Adrenal gland (tissue), 12 donors: ENCODE results near the gene NUP93. TPM values are rescaled to one million over a fixed set of nuclear protein-coding genes. Genes with fewer than 3 reads are reported as not detected.

ENCODE experiments used
- DNase-seq, 7 donors: peaks; one replicate each; pipeline ENCODE4 v3.0.0-alpha.2; 2019 to 2020
- H3K27ac ChIP-seq, 5 donors: fragments of 200-600 bp; sonication (generic) in 4 of 5; 1 replicate in 3 of 5; 2 replicates in 2 of 5; pipeline versions ENCODE4 v1.5.1 to v1.8.0; 2016 to 2020; ENCODE audit warnings: mild to moderate bottlenecking in 1 of 5
- H3K27me3 ChIP-seq: fragments of 200-600 bp; 2 replicates; pipeline ENCODE4 v1.8.0; 2021
- H3K36me3 ChIP-seq, 2 donors: fragments of 200-600 bp; replicated peaks in 1 of 2; 1 replicate in 1 of 2; 2 replicates in 1 of 2; pipeline versions ENCODE4 v1.5.1 to v1.8.0; 2018 to 2022
- H3K4me1 ChIP-seq, 2 donors: fragments of 200-600 bp; replicated peaks in 1 of 2; 1 replicate in 1 of 2; 2 replicates in 1 of 2; pipeline versions ENCODE4 v1.5.1 to v1.8.0; 2018 to 2021
- H3K4me3 ChIP-seq, 4 donors: fragments of 200-600 bp; sonication (generic) in 3 of 4; one replicate each; pipeline ENCODE4 v1.5.1; 2016 to 2018
- H3K9me3 ChIP-seq, 3 donors: fragments of 200-600 bp; sonication (generic) in 1 of 3; replicated peaks in 1 of 3; 1 replicate in 2 of 3; 2 replicates in 1 of 3; pipeline versions ENCODE4 v1.5.1 to v1.8.0; 2016 to 2021
- CTCF ChIP-seq, 6 experiments: fragments of 450-650 bp in 4 of 6; fragments of 200-600 bp in 2 of 6; sonication (generic) in 1 of 6; IDR thresholded peaks; 1 replicate in 5 of 6; 2 replicates in 1 of 6; pipeline versions ENCODE4 v1.5.1 to v1.8.0; 2016 to 2021; ENCODE audit warnings: antibody characterized with exemption in 6 of 6, mild to moderate bottlenecking in 2 of 6, moderate library complexity in 1 of 6
- POLR2A ChIP-seq, 2 donors: fragments of 450-650 bp; IDR thresholded peaks; one replicate each; pipeline ENCODE4 v1.6.1; 2017; ENCODE audit warnings: antibody characterized with exemption in 2 of 2, mild to moderate bottlenecking in 2 of 2, moderate library complexity in 1 of 2
- WGBS, 4 donors: extraction: QIAGEN DNeasy Blood & Tissue Kit in 2 of 4; methylation state at CpG; one replicate each; pipeline versions ENCODE4 v1.1.5 to v1.1.7; 2013 to 2017; 5-methylcytosine and 5-hydroxymethylcytosine counted together
- intact Hi-C, 2 donors: fragments of 100-400 bp; cut with DNase I; formaldehyde crosslinking; loops; one replicate each; pipeline versions ENCODE4 v1.14.1 to v1.15.0; 2022 to 2023
- polyA plus RNA-seq, 3 donors: library from polyadenylated mRNA; stranded (reverse); fragments of 200-250 nt in 2 of 3; fragments of 350-450 nt in 1 of 3; fragmentation: Illumina TruSeq in 1 of 3; extraction: RNeasy Lipid Tissue Mini Kit (QIAGEN cat#74804) in 1 of 3; gene quantifications; one replicate each; pipeline ENCODE4 v1.2.3, GENCODE V29; 2013 to 2014
- total RNA-seq, 9 donors: library from RNA; depleted of rRNA in 4 of 9; stranded (reverse); fragments of >200 nt in 4 of 9; fragments of 120-200 nt in 1 of 9; fragmentation: NEBNext Ultra II Directional in 1 of 9; extraction: Animal tissue kit (Norgen Biotek cat#: 25700) in 1 of 9; gene quantifications; one replicate each; pipeline versions ENCODE4 v1.1.0 to v1.2.4, GENCODE V29; 2013 to 2023
- donor health status: healthy with polysubstance abuse.
- donor health status: Bipolar disorder and iron deficiency.
- donor health status: DM: yes; HTN: yes; CAD: no.
- donor health status: DM: no; HTN: no; CAD: no.
- donor health status: DM: no; HTN: no; CAD: no.
- donor health status: DM: yes; HTN: yes; CAD: no.

NUP93 gene
- total and polyA plus RNA-seq, 12 donors: 29.3 to 71.1 (median 45.8) TPM

- Histone ChIP-seq H3K36me3 (no peaks in the 10 kb centered on the region), H3K4me1 (no peaks in the 10 kb centered on the region), H3K27ac (no peak overlapping the region), H3K4me3 (no peak overlapping the region), H3K9me3 (no peaks in the 10 kb centered on the region), H3K27me3 (no peaks in the 10 kb centered on the region)
- WGBS, 4 donors: 86 to 92% (median 87%) methylated on average over 5 of the region's 5 CpGs
- TF ChIP-seq POLR2A (IDR thresholded peaks at IDR 0.05): no peak
- TF ChIP-seq CTCF (IDR thresholded peaks at IDR 0.05): no peak
- no peak for DNase-seq
- intact Hi-C loops: no loop called here
Observed at GRCh38 chr16:56783344-56783743, 53.4 kb downstream of the NUP93 start.

GRCh38 chr16:56785317-56785716 lies 55.4 kb downstream of the NUP93 start:
- no peak for TF ChIP-seq CTCF (IDR thresholded peaks at IDR 0.05)
- TF ChIP-seq POLR2A (IDR thresholded peaks at IDR 0.05): no peak
- H3K4me3 ChIP-seq: no peak overlapping the region
- H3K27ac ChIP-seq: no peak overlapping the region
- no peaks in the 10 kb centered on the region for H3K27me3 ChIP-seq
- no peaks in the 10 kb centered on the region for H3K4me1 ChIP-seq
- H3K36me3 ChIP-seq: no peaks in the 10 kb centered on the region
- intact Hi-C loops: no loop called here
- WGBS, 4 donors: 96 to 99% (median 97%) methylated on average over 6 of the region's 6 CpGs
- DNase-seq: no peak
- no peaks in the 10 kb centered on the region for H3K9me3 ChIP-seq

DNA sequence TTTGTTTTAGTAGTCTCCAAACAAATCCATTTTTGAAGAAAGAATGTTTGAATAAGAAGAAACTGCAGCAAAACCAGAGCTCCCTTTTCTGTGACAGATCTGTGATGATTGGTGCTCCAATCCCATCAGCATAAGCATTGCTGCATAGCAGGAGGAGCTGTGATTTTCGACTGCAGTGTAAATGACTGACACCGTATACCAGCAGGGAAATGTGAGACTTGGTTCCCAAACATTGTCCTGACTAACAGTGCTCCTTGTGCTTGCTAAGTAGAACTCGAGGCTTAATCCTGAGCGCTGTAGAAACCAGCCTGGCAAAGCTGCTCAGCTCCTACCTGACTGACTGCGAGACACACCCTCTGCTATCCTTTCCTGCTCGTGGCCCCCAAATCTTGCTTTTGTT lies 57.2 kb downstream of the NUP93 start:
- no peak overlapping the region for H3K27ac ChIP-seq
- no peaks in the 10 kb centered on the region for H3K36me3 ChIP-seq
- H3K9me3 ChIP-seq: no peaks in the 10 kb centered on the region
- intact Hi-C loops: no loop called here
- no peak for TF ChIP-seq CTCF (IDR thresholded peaks at IDR 0.05)
- DNase-seq: no peak
- no peaks in the 10 kb centered on the region for H3K4me1 ChIP-seq
- no peaks in the 10 kb centered on the region for H3K27me3 ChIP-seq
- WGBS, 4 donors: 84 to 100% (median 92%) methylated on average over 6 of the region's 6 CpGs
- H3K4me3 ChIP-seq: no peak overlapping the region

DNA sequence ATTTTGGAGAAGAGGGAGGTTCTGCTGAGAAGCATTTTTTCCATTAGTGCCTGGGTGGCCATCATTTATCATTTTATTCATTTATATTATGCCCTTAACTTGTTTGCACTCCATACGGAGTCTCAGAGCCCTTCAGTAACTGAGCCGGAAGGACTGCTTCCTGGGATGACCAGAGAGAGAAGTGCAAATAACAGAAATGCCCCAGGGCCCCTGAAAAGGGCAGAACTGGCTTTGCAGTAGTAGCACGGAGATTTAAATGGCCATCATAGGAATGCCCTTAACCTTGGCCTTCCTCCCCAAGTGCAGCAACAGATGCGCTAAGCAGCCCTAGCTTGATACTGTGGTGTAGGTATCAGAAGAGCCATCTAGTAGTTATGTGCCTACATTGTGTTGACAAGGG lies 58.5 kb downstream of the NUP93 start:
- H3K36me3 ChIP-seq: no peaks in the 10 kb centered on the region
- no peak for DNase-seq
- H3K27me3 ChIP-seq: no peaks in the 10 kb centered on the region
- no peak overlapping the region for H3K27ac ChIP-seq
- TF ChIP-seq POLR2A (IDR thresholded peaks at IDR 0.05) (no peak), CTCF (IDR thresholded peaks at IDR 0.05) (no peak)
- H3K4me3 ChIP-seq: no peak overlapping the region
- 86 to 97% (median 89%) methylated on average over 4 of the region's 4 CpGs for WGBS, 4 donors
- no peaks in the 10 kb centered on the region for H3K4me1 ChIP-seq
- H3K9me3 ChIP-seq: no peaks in the 10 kb centered on the region
- intact Hi-C loops: no loop called here
